Measurements from ENCODE around the gene HCRTR1. TPM values are rescaled to one million over a fixed set of nuclear protein-coding genes. Genes with fewer than 3 reads are reported as not detected.
A peak's percentile ranks its signal among the peaks of the same experiment; 100 is the strongest.

Gene HCRTR1
- polyA plus RNA-seq, 1 experiment = not detected

DNA sequence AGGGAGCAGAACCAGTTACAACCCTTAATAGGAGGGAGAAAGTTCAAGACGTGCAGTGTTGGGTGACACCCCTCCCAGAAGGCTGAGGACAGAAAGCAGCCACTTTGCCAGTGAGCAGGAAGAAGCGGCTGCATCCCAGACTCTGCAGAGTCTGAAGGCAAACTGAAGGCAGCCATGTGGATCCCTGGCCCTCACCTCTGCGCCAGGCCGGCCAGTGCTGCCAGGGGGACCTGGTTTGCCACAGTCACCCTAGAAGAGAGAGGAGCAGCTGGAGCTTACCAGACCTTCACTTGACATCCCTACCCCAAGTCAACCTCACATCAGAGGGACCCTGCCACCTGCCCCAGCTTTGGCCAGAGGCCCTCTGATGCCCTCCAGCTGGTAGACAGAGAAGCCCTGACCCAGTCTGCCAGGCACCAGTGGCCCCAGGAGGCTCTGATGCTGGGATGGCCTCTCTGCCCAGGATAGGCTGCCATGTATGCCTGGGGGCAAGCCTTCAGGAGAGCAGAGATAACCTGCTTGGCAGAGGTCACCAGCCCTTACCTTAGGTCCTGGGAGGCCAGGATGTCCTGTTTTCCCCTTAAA, 43.5 kb downstream of the HCRTR1 start:
- DNase-seq (ENCODE audit: low read depth, low spot score) = no peak
- POLR2A ChIA-PET = interaction anchor here (0.6 to 0.9 kb wide), 2 partner anchors 85 to 128 kb away, joined by 3 read pairs; no protein-coding TSS in a partner anchor
- Histone ChIP-seq H3K9me3 (ENCODE audit: control insufficient read depth, insufficient read depth, low read length) (no peaks in the 10 kb centered on the region), H3K27ac (ENCODE audit: low read depth, low read length) (no peak overlapping the region), H3K4me3 (ENCODE audit: low read depth, low read length) (no peak overlapping the region), H3K27me3 (ENCODE audit: control insufficient read depth, insufficient read depth, low read length) (no peaks in the 10 kb centered on the region)
- CTCF ChIA-PET = interaction anchor here (0.7 to 6.5 kb wide), 5 partner anchors 14 to 128 kb away, joined by 3 to 52 read pairs (median 10); no protein-coding TSS in a partner anchor
- TF ChIP-seq, protein P1, sequence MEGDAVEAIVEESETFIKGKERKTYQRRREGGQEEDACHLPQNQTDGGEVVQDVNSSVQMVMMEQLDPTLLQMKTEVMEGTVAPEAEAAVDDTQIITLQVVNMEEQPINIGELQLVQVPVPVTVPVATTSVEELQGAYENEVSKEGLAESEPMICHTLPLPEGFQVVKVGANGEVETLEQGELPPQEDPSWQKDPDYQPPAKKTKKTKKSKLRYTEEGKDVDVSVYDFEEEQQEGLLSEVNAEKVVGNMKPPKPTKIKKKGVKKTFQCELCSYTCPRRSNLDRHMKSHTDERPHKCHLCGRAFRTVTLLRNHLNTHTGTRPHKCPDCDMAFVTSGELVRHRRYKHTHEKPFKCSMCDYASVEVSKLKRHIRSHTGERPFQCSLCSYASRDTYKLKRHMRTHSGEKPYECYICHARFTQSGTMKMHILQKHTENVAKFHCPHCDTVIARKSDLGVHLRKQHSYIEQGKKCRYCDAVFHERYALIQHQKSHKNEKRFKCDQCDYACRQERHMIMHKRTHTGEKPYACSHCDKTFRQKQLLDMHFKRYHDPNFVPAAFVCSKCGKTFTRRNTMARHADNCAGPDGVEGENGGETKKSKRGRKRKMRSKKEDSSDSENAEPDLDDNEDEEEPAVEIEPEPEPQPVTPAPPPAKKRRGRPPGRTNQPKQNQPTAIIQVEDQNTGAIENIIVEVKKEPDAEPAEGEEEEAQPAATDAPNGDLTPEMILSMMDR (IDR thresholded peaks at IDR 0.05; ENCODE audit: low read depth, low read length) = no peak

- Histone ChIP-seq H3K9me3 (ENCODE audit: control insufficient read depth, insufficient read depth, low read length) (no peaks in the 10 kb centered on the region), H3K27ac (ENCODE audit: low read depth, low read length) (no peak overlapping the region), H3K4me3 (ENCODE audit: low read depth, low read length) (no peak overlapping the region), H3K27me3 (ENCODE audit: control insufficient read depth, insufficient read depth, low read length) (no peaks in the 10 kb centered on the region)
- POLR2A ChIA-PET = interaction anchor here (0.6 to 0.9 kb wide), 2 partner anchors 84 to 127 kb away, joined by 3 read pairs; no protein-coding TSS in a partner anchor
- CTCF ChIA-PET = interaction anchor here (0.7 to 6.5 kb wide), 5 partner anchors 13 to 303 kb away, joined by 3 to 52 read pairs (median 10); no protein-coding TSS in a partner anchor
- no peak for DNase-seq (ENCODE audit: low read depth, low spot score)
- TF ChIP-seq, protein P1 (IDR thresholded peaks at IDR 0.05; ENCODE audit: low read depth, low read length) = no peak
Measured at GRCh38 chr1:31661856-31662255, 44.4 kb downstream of the HCRTR1 start.

GRCh38 chr1:31662463-31662862, 45.0 kb downstream of the HCRTR1 start:
- H3K4me3 ChIP-seq (ENCODE audit: low read depth, low read length) = no peak overlapping the region
- TF ChIP-seq, protein P1 (IDR thresholded peaks at IDR 0.05; ENCODE audit: low read depth, low read length) = no peak
- ChIA-PET POLR2A (interaction anchor here (0.6 kb wide), 1 partner anchor 127 kb away, joined by 7 read pairs; no protein-coding TSS in a partner anchor), CTCF (interaction anchor here (1.1 to 6.5 kb wide), 6 partner anchors 43 to 303 kb away, joined by 3 to 52 read pairs (median 8); no protein-coding TSS in a partner anchor)
- no peaks in the 10 kb centered on the region for H3K9me3 ChIP-seq (ENCODE audit: control insufficient read depth, insufficient read depth, low read length)
- DNase-seq (ENCODE audit: low read depth, low spot score) = no peak
- no peaks in the 10 kb centered on the region for H3K27me3 ChIP-seq (ENCODE audit: control insufficient read depth, insufficient read depth, low read length)
- H3K27ac ChIP-seq (ENCODE audit: low read depth, low read length) = no peak overlapping the region

GRCh38 chr1:31663622-31664452, 46.3 kb downstream of the HCRTR1 start:
- Histone ChIP-seq H3K27ac (ENCODE audit: low read depth, low read length) (no peak overlapping the region), H3K27me3 (ENCODE audit: control insufficient read depth, insufficient read depth, low read length) (no peaks in the 10 kb centered on the region), H3K9me3 (ENCODE audit: control insufficient read depth, insufficient read depth, low read length) (no peaks in the 10 kb centered on the region), H3K4me3 (ENCODE audit: low read depth, low read length) (no peak overlapping the region)
- ChIA-PET POLR2A (interaction anchor here (0.9 to 1.1 kb wide), 4 partner anchors 41 to 126 kb away, joined by 3 to 5 read pairs (median 3); no protein-coding TSS in a partner anchor), CTCF (interaction anchor here (0.7 to 6.5 kb wide), 12 partner anchors 39 to 300 kb away, joined by 3 to 52 read pairs (median 6); partner anchors contain the start of gene COL16A1)
- TF ChIP-seq, protein P1 (IDR thresholded peaks at IDR 0.05; ENCODE audit: low read depth, low read length) = peak; percentile 92
- no peak for DNase-seq (ENCODE audit: low read depth, low spot score)

All from AG04450 (cell line).